ENCODE results near the gene ARHGAP11B.
A peak's percentile ranks its signal among the peaks of the same experiment; 100 is the strongest.
"Not testable (repeated sequence)": the region's sequence is repeated elsewhere in the genome, so short reads cannot be mapped to it uniquely, and the experiment has no call there.

GRCh38 chr15:30621342-30621741 is 4.6 kb upstream of the ARHGAP11B start:
- TF ChIP-seq POLR2A (IDR thresholded peaks at IDR 0.05) = not testable (repeated sequence)
- TF ChIP-seq CTCF (IDR thresholded peaks at IDR 0.05) = peak in 3 of 7 experiments; percentile 7 to 24 (median 10)
